IMR-90 (cell line): Measurements from ENCODE around the gene DGKD. TPM values are rescaled to one million over a fixed set of nuclear protein-coding genes. Genes with fewer than 3 reads are reported as not detected.
"Not testable (repeated sequence)": the region's sequence is repeated elsewhere in the genome, so short reads cannot be mapped to it uniquely, and the experiment has no call there.

Experiments
- ATAC-seq: fragments of 200-7000 bp; cut with Tn5 transposase; 2 replicates; pipeline ENCODE4 v1.9.1; 2020; ENCODE audit warnings: low read depth, mild to moderate bottlenecking, moderate library complexity
- BruUV-seq: library from RNA; stranded (reverse); fragments of 400-500 nt; replicated peaks from 2 replicates; lab custom pipeline; 2021; lab: Mats Ljungman, UMichigan
- CTCF ChIA-PET: fragments of 300-600 bp; formaldehyde crosslinking; extraction: SDS; loops from one replicate; lab custom pipeline; 2021; ENCODE audit warnings: antibody characterized with exemption; lab: Yijun Ruan, JAX
- POLR2A ChIA-PET: fragments of 300-600 bp; sonication (Branson Sonifier 250); formaldehyde crosslinking; loops from one replicate; lab custom pipeline; 2022; ENCODE audit warnings: antibody characterized with exemption; ENCODE audit not compliant: unreplicated experiment; lab: Charles Lee
- DNase-seq: peaks from one replicate; pipeline ENCODE4 v3.0.0; 2013
- H2AFZ ChIP-seq: replicated peaks from 2 replicates; pipeline ENCODE3; 2013; ENCODE audit warnings: low read length, mild to moderate bottlenecking; ENCODE audit not compliant: poor library complexity
- H2AK5ac ChIP-seq: 2 replicates; pipeline ENCODE4 v1.6.1; 2013; ENCODE audit warnings: low read depth, low read length, inconsistent platforms
- H2AK9ac ChIP-seq: replicated peaks from 2 replicates; pipeline ENCODE3; 2013; ENCODE audit warnings: mild to moderate bottlenecking, low read depth, low read length, moderate library complexity; ENCODE audit not compliant: poor library complexity
- H2BK120ac ChIP-seq: 2 replicates; pipeline ENCODE4 v1.6.1; 2013; ENCODE audit warnings: low read depth, low read length, inconsistent platforms
- H2BK15ac ChIP-seq: 3 replicates; pipeline ENCODE4 v1.6.1; 2013; ENCODE audit warnings: low read depth, low read length, inconsistent platforms
- H2BK20ac ChIP-seq: 2 replicates; pipeline ENCODE4 v1.6.1; 2013; ENCODE audit warnings: low read depth, mild to moderate bottlenecking, inconsistent platforms, low read length, moderate library complexity
- H2BK5ac ChIP-seq: 2 replicates; pipeline ENCODE4 v1.6.1; 2013; ENCODE audit warnings: mild to moderate bottlenecking, low read depth, low read length, inconsistent platforms; ENCODE audit not compliant: poor library complexity, severe bottlenecking
- H3K14ac ChIP-seq: replicated peaks from 2 replicates; pipeline ENCODE4 v1.6.1; 2013; ENCODE audit warnings: low read depth, low read length, inconsistent platforms
- H3K18ac ChIP-seq: 2 replicates; pipeline ENCODE4 v1.6.1; 2013; ENCODE audit warnings: low read depth, low read length, control low read depth
- H3K23ac ChIP-seq: 2 replicates; pipeline ENCODE4 v1.6.1; 2013; ENCODE audit warnings: low read depth, low read length, inconsistent platforms
- H3K27ac ChIP-seq: 2 replicates; pipeline ENCODE4 v1.5.1; 2013; ENCODE audit warnings: mild to moderate bottlenecking, control low read depth, low read length; ENCODE audit not compliant: insufficient read depth
- H3K27me3 ChIP-seq: 2 replicates; pipeline ENCODE4 v1.6.1; 2013; ENCODE audit warnings: low read length; ENCODE audit not compliant: control insufficient read depth, insufficient read depth
- H3K36me3 ChIP-seq: 2 replicates; pipeline ENCODE4 v1.6.1; 2013; ENCODE audit warnings: low read length, mixed read lengths; ENCODE audit not compliant: control insufficient read depth, insufficient read depth
- H3K4ac ChIP-seq: 2 replicates; pipeline ENCODE4 v1.6.1; 2013; ENCODE audit warnings: low read depth, low read length, inconsistent platforms
- H3K4me1 ChIP-seq: 2 replicates; pipeline ENCODE4 v1.6.1; 2013; ENCODE audit warnings: low read length, mixed read lengths; ENCODE audit not compliant: control insufficient read depth, insufficient read depth
- H3K4me2 ChIP-seq: 2 replicates; pipeline ENCODE4 v1.6.1; 2013; ENCODE audit warnings: low read depth, mild to moderate bottlenecking, control low read depth, low read length, moderate library complexity
- H3K4me3 ChIP-seq: 2 replicates; pipeline ENCODE4 v1.5.1; 2013; ENCODE audit warnings: low read depth, mild to moderate bottlenecking, control low read depth, low read length, moderate library complexity; ENCODE audit not compliant: insufficient read depth
- H3K56ac ChIP-seq: 2 replicates; pipeline ENCODE4 v1.6.1; 2013; ENCODE audit warnings: low read length, inconsistent platforms; ENCODE audit not compliant: insufficient read depth; ENCODE audit errors: extremely low read depth
- H3K79me1 ChIP-seq, 2 experiments: 2 replicates each; pipeline ENCODE4 v1.6.1; 2013; ENCODE audit warnings: low read length in 2 of 2, inconsistent platforms in 1 of 2, low read depth in 1 of 2
- H3K9ac ChIP-seq: 2 replicates; pipeline ENCODE4 v1.6.1; 2013; ENCODE audit warnings: low read depth, low read length, control low read depth
- H3K9me1 ChIP-seq: 2 replicates; pipeline ENCODE4 v1.6.1; 2013; ENCODE audit warnings: low read length, inconsistent platforms; ENCODE audit not compliant: insufficient read depth
- H3K9me3 ChIP-seq: 2 replicates; pipeline ENCODE4 v1.6.1; 2013; ENCODE audit warnings: low read length; ENCODE audit not compliant: control insufficient read depth, insufficient read depth
- H4K20me1 ChIP-seq: 2 replicates; pipeline ENCODE4 v1.6.1; 2013; ENCODE audit warnings: low read length, inconsistent platforms; ENCODE audit not compliant: insufficient read depth
- H4K5ac ChIP-seq: 2 replicates; pipeline ENCODE4 v1.6.1; 2013; ENCODE audit warnings: mild to moderate bottlenecking, low read depth, low read length, control low read depth
- H4K8ac ChIP-seq, 2 experiments: 2 replicates each; pipeline ENCODE4 v1.6.1; 2013; ENCODE audit warnings: low read depth in 2 of 2, low read length in 2 of 2, control low read depth in 1 of 2, inconsistent platforms in 1 of 2
- H4K91ac ChIP-seq: 2 replicates; pipeline ENCODE4 v1.6.1; 2013; ENCODE audit warnings: low read depth, low read length, inconsistent platforms; ENCODE audit not compliant: insufficient read depth
- RAD21 ChIP-seq: IDR thresholded peaks from 2 replicates; pipeline ENCODE4 v1.6.1; 2012; ENCODE audit warnings: low read length, improper control_type of control experiment
- WGBS, 2 experiments: methylation state at CpG; one replicate each; pipeline versions ENCODE4 v1.1.5 to v1.1.7; 2013; ENCODE audit warnings: missing lambda C conversion rate in 2 of 2; ENCODE audit not compliant: insufficient read length in 1 of 2; ENCODE audit errors: extremely low coverage in 2 of 2; 5-methylcytosine and 5-hydroxymethylcytosine counted together
- dilution Hi-C: fragments of 300-500 bp; cut with HindIII; formaldehyde crosslinking; loops from one replicate; pipeline ENCODE4 v1.14.3; 2018; ENCODE audit warnings: low sequenced_read_pairs; ENCODE audit not compliant: unreplicated experiment
- in situ Hi-C: fragments of 300-500 bp; cut with MboI; formaldehyde crosslinking; loops from 3 replicates; pipeline ENCODE4 v1.14.3; 2019; ENCODE audit warnings: low sequenced_read_pairs, inconsistent platforms, mixed read lengths
- intact Hi-C: fragments of 100-400 bp; cut with micrococcal nuclease; formaldehyde crosslinking; loops from 2 replicates; pipeline ENCODE4 v1.10.0; 2022
- polyA plus RNA-seq, 3 experiments: library from polyadenylated mRNA; depleted of rRNA; stranded (reverse); fragments of >200 nt; gene quantifications; 2 replicates each; pipeline ENCODE4 v1.2.3, GENCODE V29; 2012; ENCODE audit warnings: low replicate concordance in 1 of 3
- total RNA-seq: library from RNA; depleted of rRNA; stranded (reverse); fragments of >200 nt; gene quantifications from 2 replicates; pipeline ENCODE4 v1.2.3, GENCODE V29; 2012

Gene DGKD
- total and polyA plus RNA-seq, 2 of the 4 experiments (the other 2 are of a cell fraction): 6.5 to 10.1 TPM

DNA sequence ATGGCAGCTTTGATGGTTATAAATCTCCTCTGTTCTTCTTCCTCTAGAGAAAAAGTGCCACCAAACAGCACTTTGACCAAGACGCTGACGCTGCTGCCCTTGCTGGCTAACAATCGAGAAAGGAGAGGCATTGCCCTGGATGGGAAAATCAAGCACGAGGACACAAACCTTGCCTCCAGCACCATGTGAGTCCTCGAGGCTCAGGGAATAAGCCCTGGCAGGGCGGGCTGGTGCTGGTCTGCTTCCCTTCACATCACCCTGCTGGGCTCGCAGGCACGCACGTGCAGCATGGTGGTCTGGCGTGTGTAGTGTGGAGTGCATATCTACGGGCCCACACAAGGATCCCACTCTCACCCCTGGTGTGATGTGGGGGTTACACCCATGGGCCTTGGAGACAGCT is 19.4 kb upstream of the DGKD start:
- no peaks in the 10 kb centered on the region for H3K79me1 ChIP-seq
- no peak overlapping the region for H3K23ac ChIP-seq
- H3K4me1 ChIP-seq: no peaks in the 10 kb centered on the region
- no peak overlapping the region for H2BK20ac ChIP-seq
- no peak overlapping the region for H4K91ac ChIP-seq
- H3K36me3 ChIP-seq: no peaks in the 10 kb centered on the region
- peaks cover 39% of the 10 kb centered on the region for H3K27me3 ChIP-seq
- H2AK5ac ChIP-seq: no peak overlapping the region
- no peak overlapping the region for H3K4ac ChIP-seq
- H3K4me3 ChIP-seq: no peak overlapping the region
- H2BK15ac ChIP-seq: no peak overlapping the region
- H2AK9ac ChIP-seq: no peak overlapping the region
- intact Hi-C loops (no loop called here), dilution Hi-C loops (no loop called here), in situ Hi-C loops (no loop called here)
- H3K27ac ChIP-seq: no peak overlapping the region
- H2AFZ ChIP-seq: peak overlapping the region; percentile 43
- ChIA-PET POLR2A (no interaction called here), CTCF (no interaction called here)
- no peak overlapping the region for H3K56ac ChIP-seq
- H3K9ac ChIP-seq: no peak overlapping the region
- no peaks in the 10 kb centered on the region for H3K9me3 ChIP-seq
- H4K20me1 ChIP-seq: no peaks in the 10 kb centered on the region
- no TSS peak for BruUV-seq
- ATAC-seq (no peak), DNase-seq (no peak)
- H3K4me2 ChIP-seq: no peak overlapping the region
- no peak overlapping the region for H2BK120ac ChIP-seq
- H3K18ac ChIP-seq: no peak overlapping the region
- TF ChIP-seq RAD21: no peak
- H3K9me1 ChIP-seq: no peaks in the 10 kb centered on the region
- H2BK5ac ChIP-seq: no peak overlapping the region
- no CpG with 5 or more reads among the region's 11 CpGs for WGBS, 2 experiments
- no peak overlapping the region for H4K8ac ChIP-seq
- H4K5ac ChIP-seq: no peak overlapping the region
- H3K14ac ChIP-seq: no peak overlapping the region

DNA sequence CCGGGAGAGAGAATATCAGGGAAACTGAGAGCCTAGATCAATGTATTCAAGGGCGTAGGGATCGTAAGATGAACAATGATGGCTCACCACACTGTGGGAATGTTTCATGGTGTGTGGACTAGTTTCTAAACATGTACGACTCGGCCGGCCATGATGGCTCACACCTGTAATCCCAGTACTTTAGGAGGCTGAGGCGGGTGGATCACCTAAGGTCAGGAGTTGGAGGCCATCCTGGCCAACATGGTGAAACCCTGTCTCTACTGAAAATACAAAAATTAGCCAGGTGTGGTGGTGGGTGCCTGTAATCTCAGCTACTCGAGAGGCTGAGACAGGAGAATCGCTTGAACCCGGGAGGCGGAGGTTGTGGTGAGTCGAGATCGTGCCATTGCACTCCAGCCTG is 18.2 kb upstream of the DGKD start:
- H2AFZ ChIP-seq, H4K91ac ChIP-seq, BruUV-seq, H3K4me3 ChIP-seq, H3K56ac ChIP-seq, ATAC-seq, H3K9me3 ChIP-seq, H2AK9ac ChIP-seq, H3K79me1 ChIP-seq, in situ Hi-C loops, H3K9ac ChIP-seq, dilution Hi-C loops, H3K14ac ChIP-seq, H3K18ac ChIP-seq, CTCF ChIA-PET, H4K20me1 ChIP-seq, POLR2A ChIA-PET, H2AK5ac ChIP-seq, H2BK5ac ChIP-seq, DNase-seq, H2BK120ac ChIP-seq, H2BK15ac ChIP-seq, H4K5ac ChIP-seq, H3K4ac ChIP-seq, H3K4me1 ChIP-seq, H3K23ac ChIP-seq, intact Hi-C loops, H2BK20ac ChIP-seq, H3K9me1 ChIP-seq, H3K4me2 ChIP-seq, H3K27ac ChIP-seq, H4K8ac ChIP-seq, H3K36me3 ChIP-seq: not testable (repeated sequence)
- 65% methylated on average over 4 of the region's 13 CpGs; no CpG with 5 or more reads in 1 of the 2 experiments for WGBS, 2 experiments
- peaks cover 39% of the 10 kb centered on the region for H3K27me3 ChIP-seq
